Ovary (tissue), 9 donors: ENCODE data around the gene KAT8. TPM values are rescaled to one million over a fixed set of nuclear protein-coding genes. Genes with fewer than 3 reads are reported as not detected.
"Not testable (repeated sequence)": the region's sequence is repeated elsewhere in the genome, so short reads cannot be mapped to it uniquely, and the experiment has no call there.

Source experiments
- DNase-seq, 5 donors: peaks; one replicate each; pipeline ENCODE4 v3.0.0-alpha.2; 2019 to 2020
- H3K27ac ChIP-seq, 2 donors: fragments of 200-600 bp; one replicate each; pipeline versions ENCODE4 v1.5.1 to v1.8.0; 2019 to 2022
- H3K27me3 ChIP-seq: fragments of 200-600 bp; one replicate; pipeline ENCODE4 v1.8.0; 2022
- H3K36me3 ChIP-seq: fragments of 200-600 bp; sonication (generic); one replicate; pipeline ENCODE4 v1.5.1; 2019
- H3K4me1 ChIP-seq: one replicate; pipeline ENCODE4 v1.8.1; 2013; ENCODE audit warnings: mild to moderate bottlenecking, moderate library complexity; ENCODE audit not compliant: insufficient read depth
- H3K4me3 ChIP-seq: fragments of 200-600 bp; sonication (generic); one replicate; pipeline ENCODE4 v1.5.1; 2017
- H3K9me3 ChIP-seq, 2 donors: fragments of 200-600 bp in 1 of 2; sonication (generic) in 1 of 2; one replicate each; pipeline versions ENCODE4 v1.5.1 to v1.8.1; 2013 to 2019; ENCODE audit warnings: mild to moderate bottlenecking in 1 of 2, moderate library complexity in 1 of 2
- EP300 ChIP-seq: sonication (generic); formaldehyde crosslinking; IDR thresholded peaks from one replicate; pipeline ENCODE4 v1.6.1; 2017; ENCODE audit warnings: antibody characterized with exemption
- POLR2A ChIP-seq: fragments of 450-650 bp; IDR thresholded peaks from one replicate; pipeline ENCODE4 v1.6.1; 2017; ENCODE audit warnings: antibody characterized with exemption, mild to moderate bottlenecking, moderate library complexity
- WGBS, 3 donors: extraction: QIAGEN DNeasy Blood & Tissue Kit in 1 of 3; methylation state at CpG; one replicate each; pipeline versions ENCODE4 v1.1.5 to v1.1.7; 2013 to 2017; 5-methylcytosine and 5-hydroxymethylcytosine counted together
- intact Hi-C, 4 donors: fragments of 100-400 bp; cut with DNase I; formaldehyde crosslinking; loops; one replicate each; pipeline versions ENCODE4 v1.11.0 to v1.15.1; 2022 to 2023
- polyA plus RNA-seq, 2 donors: library from polyadenylated mRNA; stranded (reverse); fragments of 200-250 nt in 1 of 2; fragments of 350-450 nt in 1 of 2; fragmentation: Illumina TruSeq in 1 of 2; extraction: RNeasy Lipid Tissue Mini Kit (QIAGEN cat#74804) in 1 of 2; gene quantifications; one replicate each; pipeline ENCODE4 v1.2.3, GENCODE V29; 2013 to 2014
- total RNA-seq, 7 donors: library from RNA; depleted of rRNA in 2 of 7; stranded (reverse); fragments of >200 nt in 2 of 7; fragmentation: NEBNext Ultra II Directional in 3 of 7; extraction: Animal tissue kit (Norgen Biotek cat#: 25700) in 3 of 7; gene quantifications; one replicate each; pipeline versions ENCODE4 v1.1.0 to v1.2.4, GENCODE V29; 2016 to 2023
- TF ChIP-seq, protein P1 (sequence below), 3 donors: fragments of 450-650 bp in 2 of 3; fragments of 200-600 bp in 1 of 3; IDR thresholded peaks; one replicate each; pipeline versions ENCODE4 v1.5.1 to v1.8.0; 2016 to 2022; ENCODE audit warnings: antibody characterized with exemption in 3 of 3, mild to moderate bottlenecking in 1 of 3
- donor health status: DM: no; HTN: no; CAD: no; lungs with moderate emphysema.
- donor health status: DM: no; HTN: no; CAD: no.
- donor health status: Bipolar disorder and iron deficiency.
- donor health status: DM: yes; HTN: yes; CAD: no.
- donor health status: DM: no; HTN: no; CAD: no.
- donor health status: DM: yes; HTN: yes; CAD: no.

Gene KAT8
- total and polyA plus RNA-seq, 9 donors, result 66.4 to 129 (median 88.7) TPM

DNA sequence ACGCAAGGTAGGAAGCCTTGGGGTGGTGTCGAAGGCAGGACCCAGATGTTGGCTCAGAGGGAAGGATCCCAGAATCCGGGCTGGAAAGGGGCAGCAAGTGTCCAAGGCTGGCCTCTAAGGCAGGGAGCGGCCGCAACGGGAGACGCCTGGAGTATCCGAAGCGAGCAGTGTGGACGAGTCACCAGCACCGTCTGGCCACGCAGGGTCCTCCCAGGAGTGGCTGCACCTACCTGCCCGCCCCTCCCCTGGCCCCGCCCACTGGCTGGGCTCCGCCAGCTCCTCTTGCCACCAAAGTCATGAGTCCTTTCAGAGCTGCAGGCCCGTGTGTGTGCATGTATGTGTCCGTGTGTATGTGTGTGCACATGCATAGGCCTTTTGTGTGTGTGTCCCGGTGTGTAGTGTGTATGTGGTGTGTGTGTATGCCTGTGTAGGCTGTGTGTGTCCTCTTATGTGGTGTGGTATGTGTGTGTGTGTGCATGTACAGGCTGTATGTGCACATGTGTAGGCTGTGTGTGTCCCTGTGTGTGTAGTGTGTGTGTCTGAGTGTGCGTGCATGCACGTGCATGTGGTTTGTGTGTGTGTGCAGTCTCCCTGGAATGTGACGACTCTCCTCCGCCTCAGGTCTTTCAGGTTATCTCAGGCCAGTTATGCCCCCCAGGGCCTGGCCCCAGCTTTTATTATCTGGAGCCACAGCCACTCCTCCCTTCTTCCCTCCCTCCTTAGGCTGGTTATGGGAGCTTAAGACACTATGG is 18.2 kb downstream of the KAT8 start, which contains the start of gene PRSS8:
Gene PRSS8 (minus strand): TSS at position 193 of the 752 bp plus-strand sequence. CDS start 229 bp downstream, outside the sequence.
- no peak for DNase-seq
- H3K4me1 ChIP-seq, result no peaks in the 10 kb centered on the region
- H3K27me3 ChIP-seq, result no peaks in the 10 kb centered on the region
- intact Hi-C loops, result loop anchor here in 1 of 4 donors (10.0 kb wide), 1 partner anchor 49 kb away; the partner anchor contains the start of gene FUS
- no peaks in the 10 kb centered on the region for H3K9me3 ChIP-seq
- WGBS, 3 donors, result 50 to 55% (median 55%) methylated on average over 21 to 22 of the region's 22 CpGs
- H3K27ac ChIP-seq, result no peak within 1 kb of the TSS
- no peaks in the 10 kb centered on the region for H3K36me3 ChIP-seq
- peak within 1 kb of the TSS; percentile 4 for H3K4me3 ChIP-seq
- no peak for TF ChIP-seq EP300
- TF ChIP-seq POLR2A, result no peak
- TF ChIP-seq, protein P1, sequence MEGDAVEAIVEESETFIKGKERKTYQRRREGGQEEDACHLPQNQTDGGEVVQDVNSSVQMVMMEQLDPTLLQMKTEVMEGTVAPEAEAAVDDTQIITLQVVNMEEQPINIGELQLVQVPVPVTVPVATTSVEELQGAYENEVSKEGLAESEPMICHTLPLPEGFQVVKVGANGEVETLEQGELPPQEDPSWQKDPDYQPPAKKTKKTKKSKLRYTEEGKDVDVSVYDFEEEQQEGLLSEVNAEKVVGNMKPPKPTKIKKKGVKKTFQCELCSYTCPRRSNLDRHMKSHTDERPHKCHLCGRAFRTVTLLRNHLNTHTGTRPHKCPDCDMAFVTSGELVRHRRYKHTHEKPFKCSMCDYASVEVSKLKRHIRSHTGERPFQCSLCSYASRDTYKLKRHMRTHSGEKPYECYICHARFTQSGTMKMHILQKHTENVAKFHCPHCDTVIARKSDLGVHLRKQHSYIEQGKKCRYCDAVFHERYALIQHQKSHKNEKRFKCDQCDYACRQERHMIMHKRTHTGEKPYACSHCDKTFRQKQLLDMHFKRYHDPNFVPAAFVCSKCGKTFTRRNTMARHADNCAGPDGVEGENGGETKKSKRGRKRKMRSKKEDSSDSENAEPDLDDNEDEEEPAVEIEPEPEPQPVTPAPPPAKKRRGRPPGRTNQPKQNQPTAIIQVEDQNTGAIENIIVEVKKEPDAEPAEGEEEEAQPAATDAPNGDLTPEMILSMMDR (IDR thresholded peaks at IDR 0.05), result no peak

DNA sequence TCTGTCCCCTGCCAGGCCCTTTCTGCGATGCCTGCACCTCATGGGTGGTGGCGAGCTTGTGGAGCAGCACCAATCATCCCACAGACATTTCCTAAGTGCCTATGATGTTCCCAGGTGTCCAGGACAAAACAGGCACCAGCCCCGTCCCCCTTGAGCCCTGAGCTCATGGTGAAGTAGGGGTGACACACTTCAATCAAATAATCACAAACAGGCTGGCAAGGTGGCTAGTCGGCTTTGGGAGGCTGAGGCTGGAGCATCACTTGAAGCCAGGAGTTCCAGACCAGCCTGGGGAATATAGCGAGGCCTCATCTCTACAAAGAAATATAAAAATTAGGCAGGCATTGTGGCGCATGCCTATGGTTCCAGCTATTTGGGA is 18.8 kb downstream of the KAT8 start:
- TF ChIP-seq, protein P1 (IDR thresholded peaks at IDR 0.05), result no peak
- TF ChIP-seq EP300 (no peak), POLR2A (no peak)
- intact Hi-C loops, result loop anchor here in 1 of 4 donors (10.0 kb wide), 1 partner anchor 49 kb away; the partner anchor contains the start of gene FUS
- H3K4me1 ChIP-seq, result peaks cover under 1% of the 10 kb centered on the region

DNA sequence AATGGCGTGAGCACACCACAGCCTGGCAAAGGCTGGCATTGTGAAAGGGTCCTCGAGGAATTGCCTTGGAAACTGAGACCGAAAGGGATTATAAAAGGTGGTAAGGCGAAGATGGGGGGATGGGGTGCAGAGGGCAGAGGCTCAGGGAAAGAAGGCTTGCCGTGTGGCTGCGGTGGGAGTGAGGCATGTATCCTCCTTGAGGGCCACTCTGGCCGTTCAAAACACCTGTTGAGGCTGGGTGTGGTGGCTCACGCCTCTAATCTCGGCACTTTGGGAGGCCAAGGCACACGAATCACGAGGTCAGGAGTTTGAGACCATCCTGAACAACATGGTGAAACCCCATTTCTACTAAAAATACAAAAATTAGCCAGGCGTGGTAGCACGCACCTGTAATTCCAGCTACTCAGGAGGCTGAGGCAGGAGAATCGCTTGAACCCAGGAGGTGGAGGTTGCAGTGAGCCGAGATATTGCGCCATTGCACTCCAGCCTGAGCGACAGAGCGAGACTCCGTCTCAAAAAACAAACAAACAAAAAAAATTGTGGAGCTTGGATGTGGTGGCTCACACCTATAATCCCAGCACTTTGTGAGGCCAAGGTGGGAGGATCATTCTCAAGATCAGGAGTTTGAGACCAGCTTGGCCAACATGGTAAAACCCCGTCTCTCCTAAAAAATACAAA is 19.5 kb downstream of the KAT8 start:
- H3K9me3 ChIP-seq, H3K36me3 ChIP-seq, H3K4me1 ChIP-seq, H3K27me3 ChIP-seq, DNase-seq, H3K4me3 ChIP-seq, H3K27ac ChIP-seq: not testable (repeated sequence)
- WGBS, 3 donors, result 90 to 93% (median 91%) methylated on average over 20 of the region's 20 CpGs
- intact Hi-C loops, result loop anchor here in 1 of 4 donors (10.0 kb wide), 1 partner anchor 48 kb away; the partner anchor contains the start of gene FUS

More for the DNA sequence above, 18.8 kb downstream of the KAT8 start:
- Histone ChIP-seq H3K9me3 (no peaks in the 10 kb centered on the region), H3K4me3 (no peak overlapping the region), H3K27me3 (no peaks in the 10 kb centered on the region), H3K36me3 (no peaks in the 10 kb centered on the region), H3K27ac (no peak overlapping the region)
- 87 to 91% (median 88%) methylated on average over 6 of the region's 6 CpGs for WGBS, 3 donors
- no peak for DNase-seq

DNA sequence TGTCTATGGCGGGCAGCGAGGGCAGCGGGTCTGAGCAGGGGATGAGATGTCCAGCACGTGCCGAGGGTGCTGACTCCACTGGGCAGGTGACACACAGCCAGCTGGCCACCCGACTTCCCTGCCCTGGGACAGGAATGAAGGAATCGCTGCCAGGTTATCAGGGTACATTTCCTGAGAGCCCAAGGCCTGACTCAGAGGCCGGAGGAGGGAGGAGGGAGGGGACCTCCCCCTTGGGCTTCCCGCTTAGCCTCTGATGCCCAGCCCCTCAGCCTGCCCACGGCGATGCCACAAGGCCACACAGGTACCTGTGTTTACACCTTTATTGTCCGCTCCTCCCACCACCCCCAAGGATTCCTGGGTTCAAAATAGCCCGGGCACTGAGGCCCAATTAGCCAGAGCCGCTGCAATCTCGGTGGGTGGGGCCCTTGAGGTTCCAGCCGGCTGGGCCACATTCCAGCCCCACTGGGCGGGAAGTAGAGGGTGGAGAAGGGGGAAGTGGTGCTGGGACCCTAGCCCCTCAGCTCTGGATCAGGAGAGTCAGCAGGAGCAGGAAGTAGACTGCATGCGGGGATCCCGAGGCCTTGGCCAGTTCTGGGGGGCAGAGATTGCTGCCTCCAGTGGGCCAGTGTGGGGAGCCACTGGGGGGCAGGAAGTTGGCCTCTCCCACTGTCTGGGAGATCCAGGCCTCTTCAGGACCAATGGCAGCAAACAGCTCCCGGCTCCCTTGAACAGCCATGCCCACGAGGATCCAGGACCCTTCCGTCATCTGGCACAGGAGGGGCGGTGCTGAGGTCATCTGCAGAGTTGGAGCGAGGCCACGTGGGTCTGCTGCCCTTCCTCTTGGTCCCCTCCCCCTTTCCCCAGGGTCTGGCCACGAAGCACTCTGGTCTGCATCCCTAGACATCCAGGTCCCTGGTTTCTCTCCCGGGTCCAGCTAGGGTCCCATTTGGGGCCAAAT is 21.4 kb downstream of the KAT8 start:
- Histone ChIP-seq H3K27me3 (no peaks in the 10 kb centered on the region), H3K4me3 (no peak overlapping the region), H3K9me3 (no peaks in the 10 kb centered on the region), H3K36me3 (no peaks in the 10 kb centered on the region), H3K27ac (peak overlapping the region in 1 of 2 donors; percentile 5), H3K4me1 (peaks cover 7% of the 10 kb centered on the region)
- 48 to 56% (median 49%) methylated on average over 27 of the region's 27 CpGs for WGBS, 3 donors
- intact Hi-C loops, result loop anchor here in 1 of 4 donors (10.0 kb wide), 1 partner anchor 46 kb away; the partner anchor contains the start of gene FUS
- peak in 1 of 5 donors; percentile 20 for DNase-seq
- TF ChIP-seq POLR2A (no peak), EP300 (no peak)
- TF ChIP-seq, protein P1 (IDR thresholded peaks at IDR 0.05), result no peak

DNA sequence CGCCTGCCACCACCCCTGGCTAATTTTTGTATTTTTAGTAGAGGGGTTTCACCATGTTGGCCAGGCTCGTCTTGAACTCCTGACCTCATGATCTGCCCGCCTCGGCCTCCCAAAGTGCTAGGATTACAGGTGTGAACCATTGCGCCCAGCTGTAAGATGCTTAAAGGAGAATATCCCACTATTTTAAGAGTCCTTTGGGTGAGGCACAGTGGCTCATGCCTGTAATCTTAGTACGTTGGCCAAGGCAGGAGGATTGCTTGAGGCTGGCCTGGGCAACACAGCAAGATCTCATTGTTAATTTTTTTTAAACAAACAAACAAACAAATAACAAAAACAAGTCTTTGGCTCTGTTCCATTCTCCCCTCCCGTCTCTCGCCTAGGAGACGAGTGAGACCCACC is 23.6 kb downstream of the KAT8 start:
- H3K27ac ChIP-seq, H3K4me1 ChIP-seq, intact Hi-C loops, H3K4me3 ChIP-seq, H3K27me3 ChIP-seq, H3K9me3 ChIP-seq, H3K36me3 ChIP-seq: not testable (repeated sequence)
- 86 to 88% (median 87%) methylated on average over 9 of the region's 9 CpGs for WGBS, 3 donors
- peak in 1 of 5 donors; percentile 26 for DNase-seq
